Activated T-cell treated with anti-CD3 and anti-CD28 coated beads, Interleukin-2, amount 50 U/mL, for 72 hours (primary cell): ENCODE data around the gene RFC5. TPM values are rescaled to one million over a fixed set of nuclear protein-coding genes. Genes with fewer than 3 reads are reported as not detected.

Experiments used
- ATAC-seq, 2 donors: fragments of 150-1000 bp; cut with Tn5 transposase; replicated peaks in 1 of 2; 2 replicates each; pipeline ENCODE4 v1.10.0; 2021; ENCODE audit warnings: moderate library complexity in 2 of 2, mild to moderate bottlenecking in 1 of 2
- DNase-seq, 2 donors: peaks; one replicate each; pipeline ENCODE4 v3.0.0; 2021 to 2022; ENCODE audit warnings: mixed read lengths in 1 of 2
- H3K27ac Mint-ChIP-seq: one replicate; pipeline ENCODE4 v1.8.0; 2022; ENCODE audit warnings: mild to moderate bottlenecking, moderate library complexity, mixed read lengths
- H3K27me3 Mint-ChIP-seq: one replicate; pipeline ENCODE4 v1.8.0; 2022; ENCODE audit warnings: low read depth, mixed read lengths
- H3K36me3 Mint-ChIP-seq, 2 donors: one replicate each; pipeline ENCODE4 v1.8.0; 2022; ENCODE audit warnings: mixed read lengths in 2 of 2, mild to moderate bottlenecking in 1 of 2; ENCODE audit not compliant: insufficient read depth in 2 of 2
- H3K4me1 Mint-ChIP-seq: one replicate; pipeline ENCODE4 v1.8.0; 2022; ENCODE audit warnings: low read depth, mixed read lengths
- H3K4me3 Mint-ChIP-seq, 2 donors: one replicate each; pipeline ENCODE4 v1.8.0; 2022; ENCODE audit warnings: mild to moderate bottlenecking in 2 of 2, mixed read lengths in 2 of 2, moderate library complexity in 2 of 2
- H3K9me3 Mint-ChIP-seq, 2 donors: one replicate each; pipeline ENCODE4 v1.8.0; 2022; ENCODE audit warnings: mixed read lengths in 2 of 2
- total RNA-seq, 2 donors: library from RNA; stranded (reverse); gene quantifications; one replicate each; pipeline ENCODE4 v1.2.3, GENCODE V29; 2022

The RFC5 gene
- total RNA-seq, 2 donors from 2014 or later: 43.3 to 56.6 TPM

DNA sequence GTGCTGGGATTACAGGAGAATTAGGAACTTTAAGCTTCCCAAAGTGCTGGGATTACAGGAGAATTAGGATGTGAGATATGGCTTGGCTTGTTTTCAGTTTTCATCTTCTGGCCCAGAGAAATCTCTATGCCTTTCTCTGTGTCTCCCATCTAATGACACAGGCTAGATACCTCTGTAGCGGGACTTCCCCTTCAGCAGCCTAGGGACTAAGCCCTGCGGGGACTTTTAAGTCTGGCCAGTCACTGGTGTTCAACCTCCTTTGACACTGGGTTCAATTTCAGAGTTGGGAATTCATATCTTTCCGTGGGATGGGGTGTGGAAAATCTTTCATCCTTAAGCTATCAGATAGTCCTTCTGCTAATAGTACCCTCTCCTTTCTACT, 6.2 kb downstream of the RFC5 start:
- no peak for ATAC-seq
- Mint-ChIP-seq H3K4me1 (peaks cover 33% of the 10 kb centered on the region), H3K4me3 (no peak overlapping the region), H3K36me3 (peaks cover 22 to 39% of the 10 kb centered on the region in 2 donors), H3K9me3 (no peaks in the 10 kb centered on the region), H3K27me3 (no peaks in the 10 kb centered on the region), H3K27ac (no peak overlapping the region)
- no peak for DNase-seq

DNA sequence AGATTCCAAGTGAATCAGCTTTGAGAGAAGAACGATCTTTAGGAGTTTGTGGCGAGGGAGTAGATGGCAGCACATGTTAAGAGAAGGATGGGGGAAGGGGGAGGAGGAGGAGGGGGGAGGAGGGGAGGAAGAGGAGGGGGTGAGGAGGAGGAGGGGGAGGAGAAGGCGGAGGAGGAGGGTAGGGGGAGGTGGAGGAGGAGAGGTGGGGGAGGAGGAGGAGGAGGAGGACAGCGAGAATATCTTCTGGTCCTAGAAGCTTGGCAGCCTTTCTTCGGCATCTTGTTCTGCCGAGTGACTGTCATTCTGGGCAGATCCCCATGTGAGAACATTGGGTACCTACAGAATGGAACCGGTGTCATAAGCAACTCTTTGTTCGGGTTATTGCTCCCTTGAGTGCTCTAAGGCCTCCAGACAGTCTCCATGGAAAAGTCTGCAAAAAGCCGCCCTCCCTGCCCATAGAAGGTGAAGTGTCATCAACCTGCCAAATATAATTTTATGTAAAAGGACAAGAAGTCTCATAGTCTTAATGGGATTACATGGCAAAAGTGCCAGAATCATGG, 6.9 kb downstream of the RFC5 start:
- no peak overlapping the region for H3K4me3 Mint-ChIP-seq
- H3K9me3 Mint-ChIP-seq: no peaks in the 10 kb centered on the region
- H3K27me3 Mint-ChIP-seq: no peaks in the 10 kb centered on the region

DNA sequence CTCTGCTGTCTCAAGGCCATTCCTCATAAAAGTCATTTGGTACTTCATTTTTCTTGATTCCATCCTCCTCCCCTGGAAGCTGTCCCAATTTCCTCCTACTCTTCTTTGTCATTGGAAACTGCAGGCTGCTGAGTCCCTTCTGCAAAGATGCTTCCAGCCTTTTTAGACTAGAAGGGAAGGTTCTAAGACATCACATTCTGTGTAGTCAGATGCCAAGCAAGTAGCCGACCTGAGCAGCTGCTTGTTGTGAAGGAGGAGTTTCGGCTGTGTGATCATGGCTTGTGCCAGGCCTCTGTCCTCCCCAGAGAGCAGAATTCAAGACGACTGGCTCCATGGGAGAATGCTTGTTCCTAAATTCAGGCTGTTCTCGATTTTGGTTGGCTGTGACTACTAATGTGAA, 8.7 kb downstream of the RFC5 start:
- Mint-ChIP-seq H3K27ac (peak overlapping the region; percentile 28), H3K36me3 (peaks cover 23 to 42% of the 10 kb centered on the region in 2 donors), H3K4me3 (no peak overlapping the region), H3K4me1 (peaks cover 16% of the 10 kb centered on the region), H3K9me3 (no peaks in the 10 kb centered on the region), H3K27me3 (no peaks in the 10 kb centered on the region)
- ATAC-seq (no peak), DNase-seq (no peak)

More for the DNA sequence above, 6.9 kb downstream of the RFC5 start:
- ATAC-seq (no peak), DNase-seq (no peak)
- Mint-ChIP-seq H3K36me3 (peaks cover 23 to 43% of the 10 kb centered on the region in 2 donors), H3K4me1 (peaks cover 27% of the 10 kb centered on the region), H3K27ac (no peak overlapping the region)

DNA sequence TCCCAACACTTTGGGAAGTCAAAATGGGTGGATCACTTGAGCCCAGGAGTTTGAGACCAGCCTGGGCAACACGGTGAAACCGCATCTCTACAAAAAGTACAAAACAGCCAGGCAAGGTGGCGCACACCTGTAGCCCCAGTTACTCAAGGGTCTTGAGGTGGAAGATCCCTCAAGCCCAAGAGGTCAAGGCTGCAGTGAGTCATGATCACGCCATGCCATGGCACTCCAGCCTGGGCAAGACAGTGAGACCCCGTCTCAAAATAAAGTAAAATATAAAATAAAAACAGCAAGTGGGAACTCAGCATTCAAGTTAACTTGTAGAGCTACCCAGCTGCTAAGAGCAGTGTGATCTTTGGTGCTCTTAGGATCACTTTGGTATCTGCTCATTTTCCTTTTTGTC, 12.7 kb downstream of the RFC5 start:
- H3K4me3 Mint-ChIP-seq: no peak overlapping the region
- H3K4me1 Mint-ChIP-seq: peaks cover 21% of the 10 kb centered on the region
- no peak overlapping the region for H3K27ac Mint-ChIP-seq
- peaks cover 18 to 42% of the 10 kb centered on the region in 2 donors for H3K36me3 Mint-ChIP-seq
- ATAC-seq: no peak
- DNase-seq: no peak
- no peaks in the 10 kb centered on the region for H3K27me3 Mint-ChIP-seq
- no peaks in the 10 kb centered on the region for H3K9me3 Mint-ChIP-seq

DNA sequence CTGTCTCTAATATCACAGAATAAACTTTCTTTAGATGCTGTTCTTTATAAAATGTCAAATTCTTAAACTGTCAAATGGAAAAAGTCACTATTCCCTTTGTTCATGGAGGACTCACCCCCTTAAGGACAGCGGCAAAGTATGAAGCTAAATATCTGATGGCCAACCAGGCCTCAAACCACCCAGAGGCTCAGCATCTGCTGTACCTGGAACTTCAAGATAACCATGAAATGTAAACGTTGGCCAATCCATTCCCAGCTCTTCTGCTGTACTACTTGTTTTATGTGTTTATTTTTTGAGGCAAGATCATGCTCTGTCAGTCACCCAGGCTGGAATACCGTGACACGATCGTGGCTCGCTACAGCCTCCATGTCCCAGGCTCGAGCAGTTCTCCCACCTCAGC, 15.7 kb downstream of the RFC5 start:
- Mint-ChIP-seq H3K27me3 (no peaks in the 10 kb centered on the region), H3K27ac (peak overlapping the region; percentile 11), H3K4me1 (peaks cover 51% of the 10 kb centered on the region), H3K36me3 (peaks cover 22 to 55% of the 10 kb centered on the region in 2 donors), H3K4me3 (no peak overlapping the region), H3K9me3 (no peaks in the 10 kb centered on the region)
- DNase-seq (no peak), ATAC-seq (no peak)

DNA sequence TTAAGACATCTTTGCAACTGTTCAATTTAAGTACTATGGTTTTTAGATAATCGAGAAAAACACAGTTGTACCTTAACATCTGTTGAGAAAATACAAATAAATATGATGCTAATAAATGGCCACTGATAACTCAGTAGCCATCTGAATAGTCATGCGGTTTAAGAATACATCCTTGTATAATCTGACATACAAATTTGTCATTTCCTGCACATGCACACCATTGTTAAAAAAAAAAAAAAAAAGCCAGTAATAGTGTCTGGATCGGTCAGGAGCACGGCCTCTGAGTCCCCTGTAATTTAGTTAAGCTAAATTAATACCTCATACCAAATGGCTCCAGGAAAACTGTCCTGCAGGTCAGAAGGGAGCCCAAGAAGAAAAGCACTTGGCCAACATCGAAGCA, 16.8 kb downstream of the RFC5 start:
- Mint-ChIP-seq H3K36me3 (peaks cover 20 to 52% of the 10 kb centered on the region in 2 donors), H3K9me3 (no peaks in the 10 kb centered on the region), H3K4me3 (peak overlapping the region in 1 of 2 donors; percentile 63), H3K27me3 (no peaks in the 10 kb centered on the region), H3K27ac (peak overlapping the region; percentile 98), H3K4me1 (peaks cover 62% of the 10 kb centered on the region)
- DNase-seq (no peak), ATAC-seq (no peak)

DNA sequence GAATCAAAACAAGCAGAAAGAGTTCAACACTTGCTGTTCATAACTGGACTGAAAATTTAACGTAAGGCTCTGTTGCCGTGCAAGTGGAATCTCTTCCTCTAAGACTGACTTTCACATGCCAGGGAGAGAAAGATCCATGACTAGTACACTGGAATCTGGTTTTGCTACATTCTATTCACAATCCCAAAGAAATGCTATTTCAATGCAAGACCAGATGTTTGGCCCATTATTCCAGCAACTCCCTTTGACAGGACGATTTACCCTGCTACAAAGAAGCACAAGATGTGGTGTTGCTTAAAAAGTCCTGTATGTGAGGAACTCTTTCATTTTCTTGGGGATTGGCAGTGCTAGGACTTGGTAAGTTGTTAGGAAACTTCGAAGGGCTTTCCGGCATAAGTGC, 17.4 kb downstream of the RFC5 start:
- Mint-ChIP-seq H3K4me3 (peak overlapping the region; percentile 7 to 63), H3K4me1 (peaks cover 66% of the 10 kb centered on the region), H3K9me3 (no peaks in the 10 kb centered on the region), H3K27me3 (no peaks in the 10 kb centered on the region), H3K36me3 (peaks cover 20 to 50% of the 10 kb centered on the region in 2 donors), H3K27ac (peak overlapping the region; percentile 98)
- ATAC-seq (no peak), DNase-seq (no peak)

DNA sequence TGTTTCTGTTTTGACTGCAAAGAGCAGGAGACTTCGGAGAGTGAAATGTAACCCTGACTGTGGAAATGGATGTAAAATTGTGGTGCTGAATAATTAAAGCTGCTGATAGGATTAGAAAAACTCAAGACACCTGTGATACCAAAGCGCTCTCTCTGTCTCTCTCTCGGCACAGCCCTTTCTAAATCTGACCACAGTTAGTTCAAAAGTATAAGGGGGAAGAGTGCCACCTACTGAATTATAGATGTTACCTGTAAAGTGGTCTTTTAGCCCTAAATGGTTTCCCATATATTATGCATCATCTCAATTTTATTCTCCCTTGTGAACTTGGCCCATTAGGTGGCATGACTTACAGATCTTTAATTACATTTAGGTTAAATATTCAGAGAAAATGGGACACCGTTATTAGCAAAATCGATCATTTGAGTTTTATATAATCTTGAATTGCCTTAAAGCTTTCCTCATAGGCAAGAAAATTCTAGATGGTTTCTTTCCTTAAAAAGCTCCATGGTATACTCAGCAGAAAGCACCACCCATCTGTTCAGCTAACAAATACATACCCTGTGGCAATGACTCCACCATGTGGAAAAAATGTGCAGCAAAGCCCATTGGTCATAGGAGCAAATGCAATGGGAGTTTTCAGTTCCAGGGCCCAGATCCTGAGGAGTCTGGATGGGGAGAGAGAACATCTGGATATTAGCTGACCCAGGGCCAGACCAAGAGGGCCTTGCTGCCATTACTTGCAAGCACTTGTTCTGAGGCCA, 18.1 kb downstream of the RFC5 start:
- Mint-ChIP-seq H3K27ac (peak overlapping the region; percentile 98), H3K36me3 (peaks cover 23 to 47% of the 10 kb centered on the region in 2 donors), H3K4me1 (peaks cover 64% of the 10 kb centered on the region), H3K4me3 (peak overlapping the region; percentile 55 to 63), H3K27me3 (no peaks in the 10 kb centered on the region), H3K9me3 (no peaks in the 10 kb centered on the region)
- DNase-seq (no peak), ATAC-seq (peak in 1 of 2 donors; percentile 13)

DNA sequence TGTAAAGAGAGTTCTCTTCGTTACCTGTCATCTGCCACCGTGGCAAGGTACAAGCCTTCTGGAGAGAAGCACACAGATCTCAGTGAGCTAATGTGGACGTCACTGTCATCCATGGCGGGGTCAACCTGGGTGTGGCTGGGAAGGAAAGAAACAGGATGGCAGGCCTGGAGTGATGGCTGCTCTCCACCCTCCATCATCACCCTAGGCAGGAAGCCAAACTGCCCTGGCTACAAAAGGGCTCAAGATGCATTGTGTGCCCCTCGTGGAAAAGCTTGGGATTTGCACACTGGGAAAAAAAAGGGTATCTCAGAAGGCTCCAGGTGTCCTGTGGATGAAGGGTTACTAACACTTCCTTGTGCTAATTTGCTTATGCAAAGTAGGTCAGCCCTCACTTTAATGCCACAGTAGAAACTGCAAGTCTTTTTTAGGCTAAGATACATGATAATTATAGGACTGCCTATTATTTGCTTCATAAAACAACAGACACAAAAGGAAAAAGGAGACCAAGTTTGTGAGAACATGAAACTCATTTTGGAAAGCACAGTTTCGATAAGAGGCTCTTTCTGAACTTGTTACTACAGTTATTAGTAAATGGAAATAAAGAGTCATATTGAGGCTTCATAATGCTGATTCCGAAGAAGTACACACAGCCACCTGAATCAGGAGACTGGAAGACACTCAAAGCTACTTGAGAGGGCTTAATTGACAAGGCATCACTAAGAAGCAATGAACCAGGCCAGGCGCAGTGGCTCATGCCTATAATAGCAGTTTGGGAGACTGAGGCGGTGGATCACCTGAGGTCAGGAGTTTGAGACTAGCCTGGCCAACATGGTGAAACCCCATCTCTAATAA, 18.9 kb downstream of the RFC5 start:
- peaks cover 21 to 47% of the 10 kb centered on the region in 2 donors for H3K36me3 Mint-ChIP-seq
- ATAC-seq (peak; percentile 91), DNase-seq (peak in 1 of 2 donors; percentile 43)
- H3K4me3 Mint-ChIP-seq: peak overlapping the region; percentile 55 to 63
- peaks cover 64% of the 10 kb centered on the region for H3K4me1 Mint-ChIP-seq
- no peaks in the 10 kb centered on the region for H3K27me3 Mint-ChIP-seq
- H3K27ac Mint-ChIP-seq: peak overlapping the region; percentile 98
- H3K9me3 Mint-ChIP-seq: no peaks in the 10 kb centered on the region

DNA sequence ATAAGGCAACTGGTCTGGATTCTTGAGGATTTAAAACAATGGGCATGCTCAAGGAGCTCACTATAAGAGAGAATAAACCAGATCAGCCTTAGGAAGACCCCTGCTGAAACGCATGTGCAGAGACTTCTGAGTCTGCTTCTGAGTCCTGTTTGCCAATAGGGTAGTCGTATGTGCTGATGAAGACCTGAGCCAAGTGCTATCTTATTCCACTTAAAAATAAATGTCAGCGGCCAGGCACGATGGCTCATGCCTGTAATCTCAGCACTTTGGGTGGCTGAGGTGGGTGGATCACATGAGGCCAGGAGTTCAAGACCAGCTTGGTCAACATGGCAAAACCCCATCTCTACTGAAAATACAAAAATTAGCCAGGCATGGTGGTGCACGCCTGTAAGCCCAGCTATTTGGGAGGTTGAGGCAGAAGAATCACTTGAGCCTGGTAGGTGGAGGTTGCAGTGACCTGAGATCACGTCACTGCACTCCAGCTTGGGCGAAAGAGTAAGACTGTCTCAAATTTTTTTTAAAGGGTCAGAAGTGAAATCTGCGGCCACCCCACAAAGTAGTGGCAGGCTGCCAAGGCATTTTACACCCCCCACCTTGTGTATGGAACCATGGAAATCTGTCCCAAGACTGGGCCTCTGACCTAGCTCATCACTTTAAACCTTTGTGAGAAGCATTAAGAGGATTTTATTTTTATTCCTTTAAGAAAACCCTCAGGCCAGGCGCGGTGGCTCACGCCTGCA, 20.3 kb downstream of the RFC5 start:
- H3K4me1 Mint-ChIP-seq: peaks cover 74% of the 10 kb centered on the region
- H3K27me3 Mint-ChIP-seq: no peaks in the 10 kb centered on the region
- no peak for DNase-seq
- ATAC-seq: no peak
- peaks cover 24 to 51% of the 10 kb centered on the region in 2 donors for H3K36me3 Mint-ChIP-seq
- H3K4me3 Mint-ChIP-seq: no peak overlapping the region
- H3K9me3 Mint-ChIP-seq: no peaks in the 10 kb centered on the region
- H3K27ac Mint-ChIP-seq: peak overlapping the region; percentile 98

DNA sequence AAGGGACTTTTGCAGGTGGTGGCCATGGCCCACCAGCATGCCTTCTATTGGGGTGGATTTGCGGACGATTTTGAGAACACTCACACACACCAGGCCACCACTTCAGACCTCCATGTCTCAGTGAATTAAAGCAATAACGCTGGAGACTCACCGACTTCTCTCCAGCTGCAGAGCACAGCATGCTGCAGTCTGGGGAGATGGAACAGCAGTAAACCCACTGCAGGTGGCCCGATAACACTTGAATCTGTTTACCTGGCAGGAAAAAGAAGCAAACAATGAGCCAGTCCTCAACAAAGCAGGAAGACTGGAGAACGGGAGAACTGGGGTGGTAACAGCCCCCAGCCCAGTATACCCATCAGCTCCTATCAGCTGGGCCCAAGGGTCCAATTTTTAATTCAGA, 21.6 kb downstream of the RFC5 start:
- peaks cover 80% of the 10 kb centered on the region for H3K4me1 Mint-ChIP-seq
- ATAC-seq (no peak), DNase-seq (no peak)
- H3K9me3 Mint-ChIP-seq: no peaks in the 10 kb centered on the region
- no peak overlapping the region for H3K4me3 Mint-ChIP-seq
- peaks cover 22 to 50% of the 10 kb centered on the region in 2 donors for H3K36me3 Mint-ChIP-seq
- H3K27ac Mint-ChIP-seq: peak overlapping the region; percentile 74
- no peaks in the 10 kb centered on the region for H3K27me3 Mint-ChIP-seq

DNA sequence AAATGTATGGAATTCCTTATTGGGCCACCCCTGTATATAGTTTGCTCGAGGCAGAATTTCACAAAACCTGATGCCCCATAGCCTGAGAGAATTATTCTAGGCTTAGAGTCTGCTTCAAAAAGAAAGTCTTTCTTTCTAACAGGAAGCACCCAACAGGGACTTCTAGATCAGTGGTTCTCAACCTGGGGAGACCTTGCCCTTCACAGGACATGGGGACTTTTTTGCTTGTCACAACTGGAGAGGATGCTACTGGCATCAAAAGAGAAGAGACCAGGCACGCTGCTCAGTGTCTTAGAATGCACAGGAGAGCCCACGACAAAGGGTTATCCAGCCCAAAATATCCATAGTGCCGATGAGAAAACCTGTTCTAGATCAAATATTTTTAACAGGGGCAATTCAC, 25.6 kb downstream of the RFC5 start:
- Mint-ChIP-seq H3K4me3 (peak overlapping the region in 1 of 2 donors; percentile 13), H3K36me3 (peaks cover 12 to 29% of the 10 kb centered on the region in 2 donors), H3K27ac (peak overlapping the region; percentile 91), H3K4me1 (peaks cover 80% of the 10 kb centered on the region), H3K27me3 (no peaks in the 10 kb centered on the region), H3K9me3 (no peaks in the 10 kb centered on the region)
- ATAC-seq (peak in 1 of 2 donors; percentile 29), DNase-seq (no peak)
